Glutamatergic neuron (in vitro differentiated cells): Measurements from ENCODE around the gene XG. TPM values are rescaled to one million over a fixed set of nuclear protein-coding genes. Genes with fewer than 3 reads are reported as not detected.

Experiments
- DNase-seq: peaks from one replicate; pipeline ENCODE4 v3.0.0; 2022
- H3K27ac Mint-ChIP-seq: one replicate; pipeline ENCODE4 v1.8.0; 2020; ENCODE audit warnings: mild to moderate bottlenecking, mixed read lengths, inconsistent platforms; ENCODE audit not compliant: unreplicated experiment
- H3K27me3 Mint-ChIP-seq: one replicate; pipeline ENCODE4 v1.8.0; 2020; ENCODE audit warnings: mild to moderate bottlenecking, moderate library complexity, mixed read lengths, inconsistent platforms; ENCODE audit not compliant: unreplicated experiment
- H3K36me3 Mint-ChIP-seq: one replicate; pipeline ENCODE4 v1.8.0; 2020; ENCODE audit warnings: mild to moderate bottlenecking, mixed read lengths, inconsistent platforms; ENCODE audit not compliant: unreplicated experiment
- H3K4me1 Mint-ChIP-seq: one replicate; pipeline ENCODE4 v1.8.0; 2020; ENCODE audit warnings: mild to moderate bottlenecking, low read depth, mixed read lengths, inconsistent platforms; ENCODE audit not compliant: unreplicated experiment
- H3K4me3 Mint-ChIP-seq: one replicate; pipeline ENCODE4 v1.8.0; 2020; ENCODE audit warnings: mild to moderate bottlenecking, mixed read lengths, inconsistent platforms; ENCODE audit not compliant: unreplicated experiment
- H3K9me3 Mint-ChIP-seq: one replicate; pipeline ENCODE4 v1.8.0; 2020; ENCODE audit warnings: mild to moderate bottlenecking, moderate library complexity, mixed read lengths, inconsistent platforms; ENCODE audit not compliant: unreplicated experiment
- total RNA-seq: library from RNA; stranded (reverse); fragmentation: NEBNext Ultra II Directional; extraction: Animal tissue kit (Norgen Biotek cat#: 25700); gene quantifications from one replicate; pipeline ENCODE4 v1.2.1, GENCODE V29; 2021; ENCODE audit not compliant: unreplicated experiment
- TF ChIP-seq, protein P1 (sequence below): fragments of 200-600 bp; sonication (generic); IDR thresholded peaks from one replicate; pipeline ENCODE4 v1.5.0; 2021; ENCODE audit not compliant: partially characterized antibody, unreplicated experiment

Gene XG
- total RNA-seq, 1 donor from 2014 or later, result not detected

- H3K36me3 Mint-ChIP-seq, result no peaks in the 10 kb centered on the region
These were observed 43.1 kb upstream of the XG start for GRCh38 chrX:2708592-2709188.

GRCh38 chrX:2709556-2709955 lies 42.3 kb upstream of the XG start:
- Mint-ChIP-seq H3K4me3 (no peak overlapping the region), H3K9me3 (peaks cover 6% of the 10 kb centered on the region), H3K27ac (no peak overlapping the region), H3K27me3 (peaks cover 6% of the 10 kb centered on the region), H3K4me1 (peaks cover 27% of the 10 kb centered on the region), H3K36me3 (no peaks in the 10 kb centered on the region)
- no peak for DNase-seq
- TF ChIP-seq, protein P1, sequence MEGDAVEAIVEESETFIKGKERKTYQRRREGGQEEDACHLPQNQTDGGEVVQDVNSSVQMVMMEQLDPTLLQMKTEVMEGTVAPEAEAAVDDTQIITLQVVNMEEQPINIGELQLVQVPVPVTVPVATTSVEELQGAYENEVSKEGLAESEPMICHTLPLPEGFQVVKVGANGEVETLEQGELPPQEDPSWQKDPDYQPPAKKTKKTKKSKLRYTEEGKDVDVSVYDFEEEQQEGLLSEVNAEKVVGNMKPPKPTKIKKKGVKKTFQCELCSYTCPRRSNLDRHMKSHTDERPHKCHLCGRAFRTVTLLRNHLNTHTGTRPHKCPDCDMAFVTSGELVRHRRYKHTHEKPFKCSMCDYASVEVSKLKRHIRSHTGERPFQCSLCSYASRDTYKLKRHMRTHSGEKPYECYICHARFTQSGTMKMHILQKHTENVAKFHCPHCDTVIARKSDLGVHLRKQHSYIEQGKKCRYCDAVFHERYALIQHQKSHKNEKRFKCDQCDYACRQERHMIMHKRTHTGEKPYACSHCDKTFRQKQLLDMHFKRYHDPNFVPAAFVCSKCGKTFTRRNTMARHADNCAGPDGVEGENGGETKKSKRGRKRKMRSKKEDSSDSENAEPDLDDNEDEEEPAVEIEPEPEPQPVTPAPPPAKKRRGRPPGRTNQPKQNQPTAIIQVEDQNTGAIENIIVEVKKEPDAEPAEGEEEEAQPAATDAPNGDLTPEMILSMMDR, result no peak

More at GRCh38 chrX:2708592-2709188, 43.1 kb upstream of the XG start:
- peaks cover 27% of the 10 kb centered on the region for H3K4me1 Mint-ChIP-seq
- H3K27me3 Mint-ChIP-seq, result peaks cover 6% of the 10 kb centered on the region
- DNase-seq, result no peak
- no peak overlapping the region for H3K4me3 Mint-ChIP-seq
- TF ChIP-seq, protein P1, result no peak
- H3K27ac Mint-ChIP-seq, result peak overlapping the region; percentile 8
- H3K9me3 Mint-ChIP-seq, result peaks cover 6% of the 10 kb centered on the region

- Mint-ChIP-seq H3K27ac (peak overlapping the region; percentile 45), H3K27me3 (peaks cover 6% of the 10 kb centered on the region), H3K36me3 (no peaks in the 10 kb centered on the region), H3K4me1 (peaks cover 24% of the 10 kb centered on the region), H3K4me3 (no peak overlapping the region), H3K9me3 (peaks cover 6% of the 10 kb centered on the region)
- no peak for DNase-seq
- TF ChIP-seq, protein P1, result no peak
These were observed 41.6 kb upstream of the XG start for GRCh38 chrX:2710041-2710840.

- peaks cover 6% of the 10 kb centered on the region for H3K27me3 Mint-ChIP-seq
- TF ChIP-seq, protein P1, result no peak
These were observed 40.4 kb upstream of the XG start for GRCh38 chrX:2711441-2711840.

GRCh38 chrX:2712428-2712827 lies 39.4 kb upstream of the XG start:
- Mint-ChIP-seq H3K4me3 (no peak overlapping the region), H3K27me3 (peaks cover 4% of the 10 kb centered on the region), H3K9me3 (peaks cover 5% of the 10 kb centered on the region), H3K36me3 (no peaks in the 10 kb centered on the region), H3K27ac (no peak overlapping the region), H3K4me1 (peaks cover 17% of the 10 kb centered on the region)
- no peak for DNase-seq
- TF ChIP-seq, protein P1, result no peak

More at GRCh38 chrX:2711441-2711840, 40.4 kb upstream of the XG start:
- no peak overlapping the region for H3K4me3 Mint-ChIP-seq
- no peak for DNase-seq
- peaks cover 23% of the 10 kb centered on the region for H3K4me1 Mint-ChIP-seq
- H3K27ac Mint-ChIP-seq, result no peak overlapping the region
- H3K36me3 Mint-ChIP-seq, result no peaks in the 10 kb centered on the region
- peaks cover 6% of the 10 kb centered on the region for H3K9me3 Mint-ChIP-seq
